IMR-90 (cell line): ENCODE measurements around the gene SLC2A13.

Experiments
- CEBPB ChIP-seq: IDR thresholded peaks from 2 replicates; pipeline ENCODE4 v1.6.1; 2012; ENCODE audit warnings: low read depth, low read length, improper control_type of control experiment
- MAZ ChIP-seq: IDR thresholded peaks from 2 replicates; pipeline ENCODE4 v1.6.1; 2012; ENCODE audit warnings: low read depth, mild to moderate bottlenecking, low read length, improper control_type of control experiment, moderate library complexity, borderline replicate concordance
- POLR2A ChIP-seq: IDR thresholded peaks from 2 replicates; pipeline ENCODE4 v1.6.1; 2012; ENCODE audit warnings: mild to moderate bottlenecking, low read depth, low read length
- RAD21 ChIP-seq: IDR thresholded peaks from 2 replicates; pipeline ENCODE4 v1.6.1; 2012; ENCODE audit warnings: low read length, improper control_type of control experiment
- SMC3 ChIP-seq: fragments of 150-350 bp; IDR thresholded peaks from 2 replicates; pipeline ENCODE4 v1.6.1; 2016; ENCODE audit warnings: low read depth, mild to moderate bottlenecking, antibody characterized with exemption, low read length, moderate library complexity
- TF ChIP-seq, protein P1 (sequence below): conservative IDR thresholded peaks from 2 replicates; pipeline ENCODE4 v1.5.1; 2012; ENCODE audit warnings: mild to moderate bottlenecking, low read depth, low read length, improper control_type of control experiment

DNA sequence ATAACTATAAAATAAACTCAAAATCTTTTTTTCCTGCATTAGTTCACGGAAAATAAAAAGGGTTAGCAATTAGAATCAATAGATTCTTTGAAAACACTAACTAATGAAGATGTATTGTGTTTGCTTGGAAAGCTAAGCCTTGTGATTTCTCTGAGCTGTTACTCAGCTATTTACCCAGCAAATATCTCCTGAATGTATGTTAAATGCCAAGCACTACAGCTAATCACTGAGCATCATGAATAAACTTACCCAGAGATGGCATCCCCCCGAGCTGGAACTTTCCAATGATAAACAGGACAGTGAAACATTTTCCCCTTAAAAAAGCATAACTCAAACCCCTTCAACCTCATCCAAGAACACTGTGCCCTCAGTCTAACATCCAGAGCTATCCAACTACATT lies 71.2 kb downstream of the SLC2A13 start:
- TF ChIP-seq, protein P1, sequence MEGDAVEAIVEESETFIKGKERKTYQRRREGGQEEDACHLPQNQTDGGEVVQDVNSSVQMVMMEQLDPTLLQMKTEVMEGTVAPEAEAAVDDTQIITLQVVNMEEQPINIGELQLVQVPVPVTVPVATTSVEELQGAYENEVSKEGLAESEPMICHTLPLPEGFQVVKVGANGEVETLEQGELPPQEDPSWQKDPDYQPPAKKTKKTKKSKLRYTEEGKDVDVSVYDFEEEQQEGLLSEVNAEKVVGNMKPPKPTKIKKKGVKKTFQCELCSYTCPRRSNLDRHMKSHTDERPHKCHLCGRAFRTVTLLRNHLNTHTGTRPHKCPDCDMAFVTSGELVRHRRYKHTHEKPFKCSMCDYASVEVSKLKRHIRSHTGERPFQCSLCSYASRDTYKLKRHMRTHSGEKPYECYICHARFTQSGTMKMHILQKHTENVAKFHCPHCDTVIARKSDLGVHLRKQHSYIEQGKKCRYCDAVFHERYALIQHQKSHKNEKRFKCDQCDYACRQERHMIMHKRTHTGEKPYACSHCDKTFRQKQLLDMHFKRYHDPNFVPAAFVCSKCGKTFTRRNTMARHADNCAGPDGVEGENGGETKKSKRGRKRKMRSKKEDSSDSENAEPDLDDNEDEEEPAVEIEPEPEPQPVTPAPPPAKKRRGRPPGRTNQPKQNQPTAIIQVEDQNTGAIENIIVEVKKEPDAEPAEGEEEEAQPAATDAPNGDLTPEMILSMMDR: no peak
- no peak for TF ChIP-seq MAZ
- TF ChIP-seq RAD21: no peak
- TF ChIP-seq POLR2A: no peak
- no peak for TF ChIP-seq SMC3
- TF ChIP-seq CEBPB: no peak
